SK-N-SH (cell line): Measurements from ENCODE around the gene CRPPA. TPM values are rescaled to one million over a fixed set of nuclear protein-coding genes. Genes with fewer than 3 reads are reported as not detected.

ENCODE experiments used
- CTCF ChIA-PET: fragments of 300-600, 350-600 bp; formaldehyde crosslinking; extraction: SDS; loops from one replicate; lab custom pipeline; 2021; lab: Yijun Ruan, JAX
- POLR2A ChIA-PET: fragments of 350-600 bp; sonication (Branson Sonifier 250); formaldehyde crosslinking; extraction: SDS; loops from one replicate; lab custom pipeline; 2020; ENCODE audit warnings: antibody characterized with exemption, inconsistent platforms; lab: Yijun Ruan, JAX
- DNase-seq: peaks from one replicate; pipeline ENCODE4 v3.0.0; 2012
- H2AFZ ChIP-seq: fragments of 200-600 bp; sonication (generic); 2 replicates; pipeline ENCODE4 v1.8.1; 2016; ENCODE audit warnings: antibody characterized with exemption, mild to moderate bottlenecking, low read depth
- H3F3A ChIP-seq: fragments of 200-600 bp; sonication (generic); replicated peaks from 2 replicates; pipeline ENCODE3; 2016; ENCODE audit warnings: antibody characterized with exemption, mild to moderate bottlenecking; ENCODE audit not compliant: insufficient read depth
- H3K27ac ChIP-seq, 2 experiments: fragments of 200-500 bp in 1 of 2; fragments of 200-600 bp in 1 of 2; sonication (Bioruptor generic) in 1 of 2; sonication (generic), shearing (Covaris generic) in 1 of 2; 2 replicates each; pipeline versions ENCODE4 v1.5.1 to v1.6.1; 2014 to 2016; ENCODE audit warnings: low read depth in 2 of 2, inconsistent platforms in 1 of 2, low read length in 1 of 2, mild to moderate bottlenecking in 1 of 2, mixed read lengths in 1 of 2
- H3K27me3 ChIP-seq: fragments of 200-600 bp; sonication (generic), shearing (Covaris generic); 2 replicates; pipeline ENCODE4 v1.6.1; 2016; ENCODE audit warnings: mixed run types; ENCODE audit not compliant: insufficient read depth
- H3K36me3 ChIP-seq, 2 experiments: fragments of 200-500 bp in 1 of 2; fragments of 200-600 bp in 1 of 2; sonication (Bioruptor generic) in 1 of 2; sonication (generic) in 1 of 2; replicated peaks in 1 of 2; 2 replicates each; pipeline versions ENCODE3 to v1.5.1; 2014 to 2016; ENCODE audit warnings: low read length in 1 of 2, mild to moderate bottlenecking in 1 of 2; ENCODE audit not compliant: insufficient read depth in 2 of 2, control insufficient read depth in 1 of 2
- H3K4me1 ChIP-seq, 2 experiments: fragments of 200-500 bp in 1 of 2; fragments of 200-600 bp in 1 of 2; sonication (Bioruptor generic) in 1 of 2; sonication (generic), shearing (Covaris generic) in 1 of 2; 2 replicates each; pipeline versions ENCODE4 v1.5.1 to v1.6.1; 2014 to 2016; ENCODE audit warnings: low read depth in 1 of 2, low read length in 1 of 2, mixed run types in 1 of 2; ENCODE audit not compliant: insufficient read depth in 2 of 2, control insufficient read depth in 1 of 2
- H3K4me2 ChIP-seq: fragments of 200-600 bp; sonication (generic), shearing (Covaris generic); 2 replicates; pipeline ENCODE4 v1.6.1; 2017; ENCODE audit warnings: mixed run types
- H3K4me3 ChIP-seq, 2 experiments: fragments of 200-500 bp in 1 of 2; fragments of 200-600 bp in 1 of 2; sonication (Bioruptor generic) in 1 of 2; sonication (generic), shearing (Covaris generic) in 1 of 2; 2 replicates each; pipeline versions ENCODE4 v1.5.1 to v1.8.1; 2014 to 2016; ENCODE audit warnings: low read depth in 2 of 2, inconsistent platforms in 1 of 2, low read length in 1 of 2, mild to moderate bottlenecking in 1 of 2, mixed read lengths in 1 of 2, moderate library complexity in 1 of 2
- H3K79me2 ChIP-seq: fragments of 200-600 bp; sonication (generic); 2 replicates; pipeline ENCODE4 v1.8.1; 2017; ENCODE audit warnings: mild to moderate bottlenecking; ENCODE audit not compliant: insufficient read depth
- H3K9ac ChIP-seq: fragments of 200-600 bp; sonication (generic); 2 replicates; pipeline ENCODE4 v1.6.1; 2017; ENCODE audit warnings: mixed run types
- H3K9me2 ChIP-seq: fragments of 200-600 bp; sonication (generic); 2 replicates; pipeline ENCODE4 v1.6.1; 2017; ENCODE audit warnings: mixed run types
- H3K9me3 ChIP-seq: fragments of 200-600 bp; sonication (generic); 2 replicates; pipeline ENCODE4 v1.6.1; 2017; ENCODE audit warnings: mixed run types, mild to moderate bottlenecking, moderate library complexity
- H4K20me1 ChIP-seq: fragments of 200-600 bp; sonication (generic); 2 replicates; pipeline ENCODE4 v1.6.1; 2017; ENCODE audit warnings: mild to moderate bottlenecking, mixed run types; ENCODE audit not compliant: insufficient read depth
- ELF1 ChIP-seq: IDR thresholded peaks from 2 replicates; pipeline ENCODE4 v1.4.0; 2012
- EP300 ChIP-seq, 2 experiments: IDR thresholded peaks; 2 replicates each; pipeline versions ENCODE4 v1.4.0 to v1.6.1; 2012; ENCODE audit warnings: borderline replicate concordance in 1 of 2, low read depth in 1 of 2, low read length in 1 of 2
- FOSL2 ChIP-seq: IDR thresholded peaks from 2 replicates; pipeline ENCODE4 v1.4.0; 2012; ENCODE audit warnings: low read depth, mild to moderate bottlenecking, moderate library complexity, borderline replicate concordance
- FOXM1 ChIP-seq: IDR thresholded peaks from 2 replicates; pipeline ENCODE4 v1.4.0; 2012; ENCODE audit warnings: low read depth, mild to moderate bottlenecking
- GABPA ChIP-seq: IDR thresholded peaks from 2 replicates; pipeline ENCODE4 v1.4.0; 2012; ENCODE audit warnings: low read depth, mild to moderate bottlenecking
- MEF2A ChIP-seq: IDR thresholded peaks from 2 replicates; pipeline ENCODE4 v1.4.0; 2012; ENCODE audit warnings: low read depth, borderline replicate concordance
- NRF1 ChIP-seq: IDR thresholded peaks from 2 replicates; pipeline ENCODE4 v1.6.1; 2012; ENCODE audit warnings: low read depth, mild to moderate bottlenecking, low read length
- RXRA ChIP-seq: IDR thresholded peaks from 2 replicates; pipeline ENCODE4 v1.4.0; 2012; ENCODE audit warnings: low read depth, mild to moderate bottlenecking, borderline replicate concordance
- SIN3A ChIP-seq: IDR thresholded peaks from 2 replicates; pipeline ENCODE4 v1.6.1; 2012; ENCODE audit warnings: low read depth, mild to moderate bottlenecking, low read length, moderate library complexity, borderline replicate concordance
- SMC3 ChIP-seq: IDR thresholded peaks from 2 replicates; pipeline ENCODE4 v1.6.1; 2012; ENCODE audit warnings: low read depth, low read length, improper control_type of control experiment
- TCF12 ChIP-seq: IDR thresholded peaks from 2 replicates; pipeline ENCODE4 v1.4.0; 2012
- YY1 ChIP-seq: IDR thresholded peaks from 2 replicates; pipeline ENCODE4 v1.4.0; 2012; ENCODE audit warnings: low read depth, mild to moderate bottlenecking
- WGBS: methylation state at CpG from one replicate; pipeline ENCODE4 v1.1.6; 2017; ENCODE audit warnings: low lambda C conversion rate; 5-methylcytosine and 5-hydroxymethylcytosine counted together
- polyA plus RNA-seq, 3 experiments: library from polyadenylated mRNA; depleted of rRNA; stranded (reverse); fragments of >200 nt; gene quantifications; 2 replicates each; pipeline ENCODE4 v1.2.3, GENCODE V29; 2012
- TF ChIP-seq, protein P1 (sequence below): fragments of 150-350 bp; IDR thresholded peaks from 2 replicates; pipeline ENCODE4 v1.6.1; 2016; ENCODE audit warnings: mild to moderate bottlenecking, low read depth, low read length
- TF ChIP-seq, protein P2 (sequence below): IDR thresholded peaks from 2 replicates; pipeline ENCODE4 v1.4.0; 2012; ENCODE audit warnings: low read depth
- TF ChIP-seq, protein P3 (sequence below): IDR thresholded peaks from 2 replicates; pipeline ENCODE4 v1.4.0; 2012; ENCODE audit warnings: low read depth, borderline replicate concordance

The CRPPA gene
- polyA plus RNA-seq, 1 of the 3 experiments (the other 2 are of a cell fraction) = 0.15 TPM

- 78% methylated on average over 32 of the region's 32 CpGs for WGBS
- no peaks in the 10 kb centered on the region for H3K27me3 ChIP-seq
- H3K9ac ChIP-seq = no peak overlapping the region
- peaks cover 7% of the 10 kb centered on the region; the same call in 1 of the 2 replicates for H3K9me3 ChIP-seq
- H4K20me1 ChIP-seq = no peaks in the 10 kb centered on the region
- H3K4me1 ChIP-seq = no peaks in the 10 kb centered on the region; a peak in 1 of 4 replicates
- no peak for DNase-seq
- ChIA-PET CTCF (no interaction called here), POLR2A (no interaction called here)
- no peak overlapping the region; a peak in 1 of 4 replicates for H3K4me3 ChIP-seq
- no peak overlapping the region for H3K4me2 ChIP-seq
- H3K27ac ChIP-seq = no peak overlapping the region
- H3K36me3 ChIP-seq = no peaks in the 10 kb centered on the region
- no peak overlapping the region for H2AFZ ChIP-seq
- 0 out of 2 replicates have a peak, but pooled peaks cover 3% of the 10 kb centered on the region for H3K9me2 ChIP-seq
- TF ChIP-seq SMC3 (no peak), ELF1 (no peak)
- no peaks in the 10 kb centered on the region for H3K79me2 ChIP-seq
- peaks cover 44% of the 10 kb centered on the region for H3F3A ChIP-seq
Measured at GRCh38 chr7:16399265-16399831, 22.0 kb downstream of the CRPPA start.

- H2AFZ ChIP-seq = no peak overlapping the region
- no peak for DNase-seq
- no peak overlapping the region; a peak in 1 of 4 replicates for H3K4me3 ChIP-seq
- H3K79me2 ChIP-seq = no peaks in the 10 kb centered on the region
- H3F3A ChIP-seq = peaks cover 44% of the 10 kb centered on the region
- H4K20me1 ChIP-seq = no peaks in the 10 kb centered on the region
- TF ChIP-seq MEF2A (no peak), GABPA (no peak), EP300 (IDR thresholded peaks at IDR 0.05; ENCODE audit: borderline replicate concordance in 1 of 2, low read depth in 1 of 2, low read length in 1 of 2) (no peak), FOSL2 (no peak), FOXM1 (no peak), TCF12 (no peak), NRF1 (no peak), YY1 (no peak), SIN3A (no peak), RXRA (no peak)
- TF ChIP-seq, protein P1, sequence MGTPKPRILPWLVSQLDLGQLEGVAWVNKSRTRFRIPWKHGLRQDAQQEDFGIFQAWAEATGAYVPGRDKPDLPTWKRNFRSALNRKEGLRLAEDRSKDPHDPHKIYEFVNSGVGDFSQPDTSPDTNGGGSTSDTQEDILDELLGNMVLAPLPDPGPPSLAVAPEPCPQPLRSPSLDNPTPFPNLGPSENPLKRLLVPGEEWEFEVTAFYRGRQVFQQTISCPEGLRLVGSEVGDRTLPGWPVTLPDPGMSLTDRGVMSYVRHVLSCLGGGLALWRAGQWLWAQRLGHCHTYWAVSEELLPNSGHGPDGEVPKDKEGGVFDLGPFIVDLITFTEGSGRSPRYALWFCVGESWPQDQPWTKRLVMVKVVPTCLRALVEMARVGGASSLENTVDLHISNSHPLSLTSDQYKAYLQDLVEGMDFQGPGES = no peak
- TF ChIP-seq, protein P2, sequence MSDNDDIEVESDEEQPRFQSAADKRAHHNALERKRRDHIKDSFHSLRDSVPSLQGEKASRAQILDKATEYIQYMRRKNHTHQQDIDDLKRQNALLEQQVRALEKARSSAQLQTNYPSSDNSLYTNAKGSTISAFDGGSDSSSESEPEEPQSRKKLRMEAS = no peak
- TF ChIP-seq, protein P3, sequence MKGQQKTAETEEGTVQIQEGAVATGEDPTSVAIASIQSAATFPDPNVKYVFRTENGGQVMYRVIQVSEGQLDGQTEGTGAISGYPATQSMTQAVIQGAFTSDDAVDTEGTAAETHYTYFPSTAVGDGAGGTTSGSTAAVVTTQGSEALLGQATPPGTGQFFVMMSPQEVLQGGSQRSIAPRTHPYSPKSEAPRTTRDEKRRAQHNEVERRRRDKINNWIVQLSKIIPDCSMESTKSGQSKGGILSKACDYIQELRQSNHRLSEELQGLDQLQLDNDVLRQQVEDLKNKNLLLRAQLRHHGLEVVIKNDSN = no peak
- no peak overlapping the region for H3K4me2 ChIP-seq
- CTCF ChIA-PET = no interaction called here
- H3K4me1 ChIP-seq = no peaks in the 10 kb centered on the region; a peak in 1 of 4 replicates
- H3K27me3 ChIP-seq = no peaks in the 10 kb centered on the region
- H3K9ac ChIP-seq = no peak overlapping the region
- no peaks in the 10 kb centered on the region for H3K36me3 ChIP-seq
- POLR2A ChIA-PET = no interaction called here
- no peak overlapping the region for H3K27ac ChIP-seq
- H3K9me3 ChIP-seq = peaks cover 7% of the 10 kb centered on the region; the same call in 1 of the 2 replicates
- H3K9me2 ChIP-seq = no peaks in the 10 kb centered on the region
- WGBS = 81% methylated on average over 46 of the region's 46 CpGs
Measured at GRCh38 chr7:16398146-16399017, 23.0 kb downstream of the CRPPA start.
